T-helper 2 cell (primary cell): ENCODE results near the gene ILF3.

Experiments used
- DNase-seq, 5 experiments: peaks; one replicate each; pipeline versions ENCODE4 v3.0.0 to v3.0.0-alpha.2; 2012 to 2022

ILF3 gene

DNA sequence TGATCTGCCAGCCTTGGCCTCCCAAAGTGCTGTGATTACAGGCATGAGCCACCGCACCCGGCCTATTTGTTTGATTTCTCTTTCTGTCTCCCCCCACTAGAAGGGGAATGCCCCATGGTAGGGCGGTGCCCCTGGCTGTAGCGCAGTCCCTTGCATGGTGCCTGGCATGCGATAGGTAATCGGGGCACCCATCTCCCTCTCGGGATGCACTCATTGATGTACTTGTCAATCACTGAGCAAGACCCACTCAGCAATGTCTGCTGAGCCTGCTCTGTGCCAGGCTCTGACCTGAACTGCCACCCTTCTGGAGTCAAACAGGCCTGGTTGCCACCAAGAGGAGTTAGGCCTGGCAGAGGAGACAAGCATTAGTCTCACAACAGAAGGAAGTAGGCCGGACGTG lies 83.6 kb downstream of the ILF3 start:
- no peak for DNase-seq

DNA sequence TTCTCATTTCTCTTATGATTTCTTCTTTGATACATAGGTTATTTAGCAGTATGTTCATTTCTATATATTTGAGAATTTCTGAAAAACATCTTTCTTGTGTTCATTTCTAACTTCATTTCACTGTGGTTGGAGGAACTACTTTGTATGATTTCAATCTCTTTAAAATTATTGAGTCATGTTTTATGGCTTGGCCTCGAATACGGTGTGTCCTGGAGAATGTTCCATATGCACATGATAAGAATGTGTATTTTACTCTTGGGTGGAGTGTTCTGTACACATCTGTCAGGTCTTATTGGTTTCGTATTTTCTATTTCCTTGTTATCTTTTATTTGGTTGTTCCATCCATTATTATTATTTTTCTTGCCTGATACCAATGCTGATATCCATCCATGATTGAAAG lies 86.7 kb downstream of the ILF3 start:
- no peak for DNase-seq
